Measurements from ENCODE around the gene AASS. TPM values are rescaled to one million over a fixed set of nuclear protein-coding genes. Genes with fewer than 3 reads are reported as not detected.

The AASS gene
- polyA plus RNA-seq, 10 donors = 12.2 to 34.6 (median 21.0) TPM

DNA sequence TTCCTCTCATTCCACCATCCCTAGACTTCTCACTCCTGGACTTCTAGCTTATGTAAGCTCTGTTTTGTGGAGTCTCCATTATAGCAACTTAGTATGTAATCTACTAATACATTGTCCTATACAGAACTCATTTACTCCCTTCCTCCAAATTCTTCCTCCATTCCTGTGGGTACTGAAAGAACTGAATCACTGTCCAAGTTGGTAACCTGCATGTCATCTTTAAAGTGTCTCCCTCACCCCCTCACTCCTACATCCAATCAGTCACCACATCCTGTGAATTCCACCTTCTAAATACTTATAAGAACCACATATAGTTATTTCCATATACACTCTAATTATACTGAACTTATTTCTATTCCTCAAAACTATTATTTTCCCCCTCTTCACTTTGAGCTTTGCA, 20.3 kb downstream of the AASS start:
- no peak for DNase-seq

DNA sequence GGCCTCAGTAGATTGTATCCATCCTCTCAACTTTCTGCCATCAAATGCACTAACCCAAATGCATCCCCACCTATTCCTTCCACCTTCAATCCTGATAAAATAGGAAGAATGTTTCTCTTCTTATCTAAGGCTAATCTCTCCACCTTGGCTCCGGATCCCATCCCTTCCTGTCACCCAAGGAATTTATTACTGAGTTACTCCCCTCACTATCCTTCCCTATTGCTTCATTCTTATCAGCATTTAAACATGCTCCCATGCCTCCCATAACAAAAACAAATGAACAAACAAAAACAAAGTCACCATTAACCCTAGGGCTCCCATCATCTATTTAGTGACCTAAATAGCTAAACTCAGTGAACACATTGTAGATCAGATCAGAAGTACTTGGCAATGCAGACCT, 25.3 kb downstream of the AASS start:
- no peak for DNase-seq

DNA sequence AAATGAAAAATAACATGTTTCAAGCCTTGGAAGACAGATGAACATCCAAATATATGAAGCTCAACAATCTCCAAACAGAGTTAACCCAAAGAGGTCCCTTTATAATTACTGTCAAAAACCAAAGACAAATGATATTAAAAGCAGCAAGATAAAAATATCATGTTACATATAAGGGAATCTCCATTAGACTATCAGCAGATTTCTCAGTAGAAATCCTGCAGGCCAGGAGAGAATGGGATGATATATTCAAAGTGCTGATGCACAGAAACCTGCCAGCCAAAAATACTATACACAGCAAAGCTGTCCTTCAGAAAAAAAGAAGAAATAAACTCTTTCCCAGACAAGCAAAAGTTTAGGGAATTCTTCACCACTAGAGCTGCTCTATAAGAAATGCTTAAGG, 41.0 kb downstream of the AASS start:
- DNase-seq = no peak

DNA sequence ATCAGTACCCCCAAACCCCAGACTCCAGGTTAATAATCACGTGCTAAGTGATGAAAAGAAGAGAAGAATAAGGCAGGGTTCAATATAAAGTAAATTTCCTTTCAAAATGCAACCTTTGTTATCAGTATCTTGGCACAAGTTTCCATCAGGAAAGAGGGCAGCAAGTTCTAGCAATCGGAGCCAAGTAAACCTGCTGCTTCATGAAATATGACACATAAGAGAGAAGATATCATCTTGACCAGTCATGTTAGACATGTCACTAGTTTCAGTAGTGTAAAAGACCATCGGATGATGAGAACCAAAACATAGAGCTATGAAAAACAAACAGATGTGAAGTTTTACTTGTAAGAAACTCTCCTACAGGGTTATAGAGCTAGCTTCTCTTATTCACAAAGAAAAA, 44.0 kb downstream of the AASS start:
- DNase-seq = no peak

DNA sequence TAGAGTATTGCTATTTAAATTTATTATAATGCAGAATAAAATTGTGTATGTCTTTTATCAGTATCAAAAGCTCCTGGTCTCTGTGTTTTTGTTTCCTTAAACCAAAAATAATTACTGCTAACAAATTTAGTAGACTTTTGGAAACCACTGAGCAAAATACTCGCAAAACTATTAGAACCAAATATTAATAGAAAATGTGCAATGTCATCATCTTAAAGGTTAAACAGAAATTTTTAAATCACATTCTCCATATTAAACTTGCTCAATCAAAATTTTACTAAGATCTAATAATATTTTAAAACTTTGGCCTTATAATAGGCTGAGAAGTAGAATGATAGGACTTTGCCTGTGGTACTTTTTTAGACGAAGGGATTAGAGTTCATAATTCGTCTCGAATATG, 48.4 kb downstream of the AASS start:
- DNase-seq = no peak

DNA sequence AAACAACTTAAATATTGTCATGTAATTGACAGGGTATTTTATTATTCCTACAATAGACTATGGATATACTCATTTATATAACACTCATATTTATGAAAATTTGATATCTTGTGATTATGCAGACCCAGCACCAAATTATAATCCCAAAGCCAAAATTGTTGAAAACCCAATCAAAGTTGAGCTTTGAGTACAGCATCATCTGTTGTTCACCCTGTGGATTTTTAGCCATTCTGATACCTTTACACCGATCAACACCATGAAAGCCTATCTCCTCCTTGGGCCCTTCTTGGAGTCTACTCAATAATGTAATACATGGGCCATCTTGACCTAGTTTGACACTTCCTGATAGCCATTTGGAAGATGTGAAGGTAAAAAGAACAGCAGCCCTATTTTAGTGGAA, 49.5 kb downstream of the AASS start:
- no peak for DNase-seq

DNA sequence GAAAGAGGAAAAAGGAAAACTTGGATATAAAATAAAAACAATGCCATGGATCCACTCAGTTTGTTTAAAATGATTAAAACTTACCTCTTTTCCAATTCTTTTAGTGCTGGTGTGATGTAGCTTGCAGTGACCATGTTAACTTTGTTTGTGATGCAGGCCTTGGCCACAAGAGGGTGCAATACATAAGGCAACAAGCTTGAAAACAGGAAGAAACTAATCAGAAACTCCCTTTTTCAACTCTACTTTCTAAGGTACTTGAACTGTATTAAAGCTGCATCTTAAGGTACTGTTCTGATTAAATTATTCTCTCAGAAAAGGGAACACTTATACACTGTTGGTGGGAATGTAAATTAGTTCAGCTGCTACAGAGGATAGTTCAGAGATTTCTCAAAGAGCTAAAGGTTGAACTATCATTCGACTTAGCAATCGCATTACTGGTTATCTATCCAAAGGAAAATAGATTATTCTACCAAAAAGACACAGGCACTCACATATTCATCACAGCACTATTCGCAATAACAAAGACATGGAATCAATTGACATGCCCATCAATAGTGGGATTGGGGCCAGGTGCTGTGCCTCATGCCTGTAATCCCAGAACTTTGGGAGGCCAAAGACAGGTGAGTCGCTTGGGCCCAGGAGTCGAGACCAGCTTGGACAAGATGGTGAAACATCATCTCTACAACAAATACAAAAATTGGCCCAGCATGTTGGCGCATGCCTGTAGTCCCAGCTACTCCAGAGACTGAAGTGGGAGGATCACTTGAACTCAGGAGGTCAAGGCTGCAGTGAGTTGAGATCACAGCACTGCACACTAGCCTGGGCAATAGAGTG, 50.9 kb downstream of the AASS start:
- peak; percentile 42 to 73 (median 58) for DNase-seq

DNA sequence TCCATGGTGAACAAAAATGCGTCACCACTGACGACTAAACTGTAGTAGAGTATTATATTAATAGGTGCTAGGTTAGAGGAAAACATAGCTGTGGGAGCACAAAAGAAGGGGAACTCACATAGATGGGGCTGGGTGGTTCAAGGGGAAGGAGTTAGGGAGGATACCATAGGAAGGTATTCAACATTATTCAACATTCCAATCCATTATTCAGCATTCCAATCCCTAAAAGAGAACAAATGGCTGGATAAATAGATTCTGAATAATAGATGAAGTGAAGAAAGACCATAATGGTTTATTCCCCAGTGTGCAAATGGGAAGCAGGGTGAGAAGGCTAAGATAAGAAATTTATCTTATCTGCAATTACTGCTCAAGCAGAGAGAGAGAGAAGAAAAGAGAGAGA, 61.4 kb downstream of the AASS start:
- DNase-seq = no peak

DNA sequence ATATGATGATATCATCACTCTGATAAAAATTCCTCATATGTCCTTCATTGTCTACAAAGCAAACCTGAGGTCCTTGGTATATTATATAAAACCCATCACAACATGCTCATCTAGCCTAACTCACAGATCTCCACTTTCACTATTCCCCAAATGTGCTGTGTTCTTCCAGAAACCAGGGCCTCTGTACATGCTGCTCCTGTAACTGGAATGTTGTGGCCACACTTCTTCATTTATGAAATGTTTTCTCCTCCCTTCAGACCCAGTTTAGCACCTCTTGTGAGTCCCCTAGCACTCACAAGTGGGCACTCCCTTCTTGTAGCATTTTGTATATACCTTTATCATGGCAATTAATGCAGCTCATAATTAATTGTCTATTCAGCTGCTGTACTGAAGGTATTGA, 61.9 kb downstream of the AASS start:
- DNase-seq = no peak

DNA sequence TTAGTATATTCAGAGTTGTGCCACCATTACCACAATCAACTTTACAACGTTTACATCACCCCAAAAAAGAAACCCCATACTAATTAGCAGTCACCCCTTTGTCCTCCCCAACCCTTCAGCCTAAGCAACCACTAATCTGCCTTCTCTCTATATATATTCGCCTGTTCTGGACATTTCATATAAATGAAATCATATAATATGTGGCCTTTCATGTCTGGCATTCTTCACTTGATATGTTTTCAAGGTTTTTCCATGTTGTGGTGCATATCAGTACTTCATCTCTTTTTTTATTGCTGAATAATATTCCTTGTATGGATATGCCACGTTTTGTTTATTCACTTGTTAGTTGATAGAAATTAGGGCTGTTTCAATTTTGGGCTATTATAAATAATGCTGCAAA, 70.4 kb downstream of the AASS start:
- no peak for DNase-seq

DNA sequence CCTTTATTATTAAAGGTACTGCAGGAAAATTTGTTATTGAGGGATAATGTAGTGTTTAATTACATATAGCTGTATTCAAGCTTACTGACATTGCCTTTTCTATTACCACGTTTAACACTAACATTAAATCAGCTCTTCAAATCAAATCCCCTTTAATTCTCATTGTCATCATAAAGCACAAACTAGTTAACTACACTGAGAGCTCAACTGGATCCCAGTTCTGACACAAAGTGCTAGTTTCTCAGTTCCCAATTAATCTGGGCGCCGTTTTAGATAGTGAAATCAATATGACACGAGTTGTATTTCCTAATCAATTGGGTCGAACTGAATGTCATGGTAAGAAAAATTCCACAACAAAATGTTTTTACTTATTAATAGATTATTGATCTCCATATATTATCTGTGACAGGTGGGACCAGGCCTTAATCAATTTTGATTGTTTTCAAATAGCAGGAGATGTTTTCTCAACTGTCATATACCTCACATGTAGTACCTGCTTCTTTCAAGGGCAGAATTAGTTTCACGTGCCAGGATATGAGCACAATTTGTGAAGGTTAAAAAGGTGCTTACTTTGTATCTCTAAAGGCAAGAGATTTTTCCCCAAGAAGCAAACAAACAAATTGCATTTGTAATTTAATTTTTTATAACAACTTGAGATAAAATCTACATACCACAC, 71.0 kb downstream of the AASS start:
- DNase-seq = no peak

DNA sequence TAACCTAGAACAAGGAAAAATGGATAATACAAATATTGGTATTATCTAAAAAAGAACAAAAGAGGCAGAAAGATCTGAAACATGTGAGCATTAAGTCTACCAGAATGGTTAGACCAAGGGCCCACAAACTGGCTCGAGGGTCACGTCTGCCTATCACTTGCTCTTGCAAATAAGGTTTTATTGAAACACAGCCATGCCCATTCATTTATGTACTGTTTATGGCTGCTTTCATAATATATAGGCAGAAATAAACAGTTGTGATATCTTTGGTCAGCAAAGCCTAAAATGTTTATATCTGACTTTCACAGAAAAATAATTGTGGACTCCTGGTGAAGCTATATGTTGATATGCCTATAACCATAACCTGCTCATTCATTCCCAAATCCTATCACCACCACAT, 71.8 kb downstream of the AASS start:
- DNase-seq = no peak

DNA sequence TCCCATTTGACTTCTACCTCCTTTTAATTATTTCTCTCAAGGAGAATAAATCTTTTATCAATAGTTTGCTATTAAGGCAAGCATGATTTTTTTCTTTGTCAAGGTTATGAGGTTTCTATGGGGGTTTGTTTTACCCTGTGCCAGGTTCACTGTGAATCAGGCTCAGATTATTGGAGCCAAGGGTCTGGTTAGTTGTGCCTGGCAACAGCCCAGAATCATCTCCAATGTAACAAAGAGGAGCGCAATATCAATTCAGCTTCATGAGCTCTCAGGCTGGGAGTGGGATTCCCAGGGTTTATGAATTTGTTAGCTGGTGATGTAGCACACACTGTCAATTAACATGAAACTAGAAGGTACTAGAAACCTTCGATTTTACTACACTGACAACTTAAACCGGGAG, 73.2 kb downstream of the AASS start:
- no peak for DNase-seq

DNA sequence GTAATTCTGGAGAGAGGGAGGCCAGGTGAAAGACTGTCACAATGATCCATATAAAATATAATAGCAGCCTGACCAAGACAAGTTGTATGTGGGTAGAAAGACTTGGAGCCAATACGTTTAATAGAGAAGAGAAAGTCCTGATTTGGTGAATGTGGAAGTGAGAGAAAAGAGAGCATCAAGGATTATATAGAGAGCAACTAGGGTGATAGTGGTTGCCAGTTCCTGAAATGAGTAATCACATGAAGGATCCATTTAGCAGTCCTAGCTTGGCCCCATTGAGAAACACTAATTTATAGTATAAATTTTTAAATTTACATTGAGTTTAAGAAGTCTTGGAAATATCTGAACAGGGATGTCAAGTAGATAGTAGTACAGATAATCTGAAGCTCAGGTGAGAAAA, 74.0 kb downstream of the AASS start:
- no peak for DNase-seq

DNA sequence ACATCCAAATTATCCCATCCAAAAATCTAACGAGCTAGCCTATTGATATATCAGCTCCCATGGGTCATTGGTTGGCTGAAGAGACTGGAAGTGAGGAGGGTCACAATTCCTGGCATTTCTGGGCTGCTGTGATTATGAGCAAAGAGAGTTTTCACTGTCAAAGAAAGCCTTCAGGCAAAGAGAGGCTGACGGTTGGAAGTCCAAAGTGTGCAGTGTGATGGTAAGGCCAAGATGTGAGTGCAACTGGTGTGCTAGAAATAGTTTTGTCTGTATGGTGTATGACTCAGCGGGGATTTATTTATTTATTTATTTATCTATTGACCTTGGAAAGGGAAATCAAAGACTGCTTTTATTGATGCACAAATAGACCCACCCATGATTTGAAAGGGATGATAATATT, 75.0 kb downstream of the AASS start:
- no peak for DNase-seq

DNA sequence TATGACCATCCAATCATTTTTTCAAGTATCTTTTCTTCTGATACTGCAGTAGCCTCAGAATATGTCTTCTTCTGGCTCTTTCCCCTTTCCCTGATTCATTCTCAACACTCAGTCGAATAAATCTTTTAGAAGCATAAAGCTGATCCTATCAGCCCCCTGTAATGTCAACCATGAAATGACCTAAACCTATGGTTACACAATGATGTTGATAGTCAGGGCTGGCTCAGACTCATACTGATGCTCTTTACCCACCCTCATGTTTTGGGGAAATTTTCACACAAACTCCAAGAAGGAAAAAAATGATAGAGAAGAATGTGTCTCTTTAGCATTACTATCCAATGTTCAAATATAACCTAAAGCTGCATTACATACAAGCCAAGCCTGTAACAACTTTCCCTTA, 76.0 kb downstream of the AASS start:
- no peak for DNase-seq

DNA sequence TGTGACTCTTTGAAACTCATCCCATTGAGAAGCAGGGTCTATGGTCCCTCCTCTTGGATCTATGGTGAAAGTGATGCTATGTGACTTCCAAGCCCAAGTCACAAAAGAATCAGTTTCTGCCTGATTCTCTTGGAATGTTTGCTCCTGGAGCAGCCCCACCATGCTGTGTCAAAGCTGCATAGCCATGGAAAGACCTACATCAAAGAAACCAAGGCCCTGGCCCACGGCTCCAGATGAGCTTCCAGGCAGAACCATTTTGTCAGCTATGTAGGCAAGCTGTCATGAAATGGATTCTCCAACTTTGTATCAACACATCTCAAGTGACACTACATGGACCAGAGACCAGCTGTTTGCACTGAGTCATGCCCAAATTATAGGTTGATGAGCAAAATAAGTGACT, 77.0 kb downstream of the AASS start:
- no peak for DNase-seq

DNA sequence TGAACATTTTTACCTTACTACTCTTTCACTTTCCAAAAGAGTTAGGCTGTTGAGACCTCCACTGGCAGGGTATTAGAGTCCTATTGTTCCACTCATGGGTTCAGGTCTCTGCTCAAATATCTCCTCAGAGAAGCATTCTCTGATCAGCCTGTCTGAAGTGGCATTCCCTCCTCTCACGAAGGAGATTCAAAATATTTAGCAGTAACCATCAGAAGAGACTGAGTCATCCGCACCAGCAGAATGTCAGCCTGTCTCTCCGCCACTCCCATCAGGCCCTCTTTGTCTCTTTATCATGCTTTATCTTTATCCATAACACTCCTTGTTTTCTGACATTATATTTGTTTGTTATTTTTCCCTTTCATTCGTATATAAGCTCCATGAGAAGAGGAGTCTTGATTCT, 79.1 kb downstream of the AASS start:
- no peak for DNase-seq

DNA sequence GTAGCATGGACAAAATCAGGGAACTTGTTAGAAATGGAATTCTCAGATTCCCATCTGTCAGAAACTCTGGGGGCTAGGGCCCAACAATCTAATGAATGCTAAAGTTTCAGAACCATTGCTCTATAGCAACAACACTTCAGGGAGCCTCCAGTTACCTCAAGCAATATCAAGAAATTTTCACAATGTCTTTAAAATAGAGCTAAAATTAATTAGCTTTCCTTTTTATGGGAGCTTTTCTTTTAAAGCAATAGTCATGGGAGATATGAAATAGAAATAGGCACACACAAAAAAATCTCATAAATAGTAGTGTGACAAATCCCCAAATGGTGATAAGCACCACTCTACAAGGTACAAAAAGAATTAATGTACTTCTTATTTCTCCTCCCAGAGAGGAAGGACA, 80.9 kb downstream of the AASS start:
- no peak for DNase-seq

DNA sequence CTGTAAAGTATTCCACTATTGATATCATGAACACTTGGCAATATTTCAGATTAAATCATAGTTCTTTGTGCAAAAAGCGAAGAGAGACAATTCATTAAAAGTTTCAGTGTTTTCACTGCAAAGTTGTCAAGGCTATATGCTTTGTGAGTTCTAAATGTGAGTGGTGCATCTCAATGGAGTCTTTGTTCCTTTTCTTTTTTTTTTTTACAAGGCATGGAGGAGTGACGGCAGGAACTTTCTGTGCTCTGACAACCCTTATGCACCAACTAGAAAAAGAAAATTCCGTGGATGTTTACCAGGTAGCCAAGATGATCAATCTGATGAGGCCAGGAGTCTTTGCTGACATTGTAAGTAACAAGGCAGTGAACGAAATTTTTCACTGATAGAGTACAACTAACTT, 84.5 kb downstream of the AASS start:
- no peak for DNase-seq

DNA sequence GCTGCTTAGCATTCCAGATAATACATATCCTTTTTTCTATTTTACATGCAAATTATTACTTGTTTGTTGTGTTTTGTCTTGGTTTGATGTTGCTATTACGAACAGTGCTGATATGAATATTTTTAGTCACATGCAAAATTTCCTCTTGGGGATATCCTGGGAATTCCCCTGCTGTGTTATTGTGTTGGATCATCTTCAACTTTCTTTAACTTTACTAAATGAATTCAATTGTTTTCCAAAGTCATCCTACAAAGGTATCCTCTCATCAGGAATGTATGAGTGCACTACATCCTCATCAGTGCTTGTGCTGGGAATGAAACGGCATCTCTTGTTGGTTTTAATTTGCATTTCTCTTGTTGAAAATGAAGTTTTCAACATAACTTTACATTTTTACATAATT, 87.1 kb downstream of the AASS start:
- no peak for DNase-seq

DNA sequence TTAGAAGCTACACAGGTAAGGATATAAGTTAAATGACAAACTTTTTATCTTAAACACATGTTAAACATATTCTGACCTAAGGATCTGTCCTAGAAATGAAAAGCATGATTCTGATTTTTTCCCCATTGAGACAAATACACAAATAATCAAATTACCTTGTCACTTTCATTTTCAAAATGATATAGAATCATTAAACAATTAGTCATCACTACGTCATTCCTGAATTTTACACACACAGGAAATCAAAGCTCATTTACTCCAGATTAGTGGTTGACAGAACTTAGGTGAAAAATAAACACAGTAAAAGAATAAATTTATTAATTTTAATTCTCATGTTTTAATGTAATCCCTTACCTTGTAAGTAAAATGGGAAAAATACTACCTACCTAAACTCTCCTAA, 89.0 kb downstream of the AASS start:
- no peak for DNase-seq

DNA sequence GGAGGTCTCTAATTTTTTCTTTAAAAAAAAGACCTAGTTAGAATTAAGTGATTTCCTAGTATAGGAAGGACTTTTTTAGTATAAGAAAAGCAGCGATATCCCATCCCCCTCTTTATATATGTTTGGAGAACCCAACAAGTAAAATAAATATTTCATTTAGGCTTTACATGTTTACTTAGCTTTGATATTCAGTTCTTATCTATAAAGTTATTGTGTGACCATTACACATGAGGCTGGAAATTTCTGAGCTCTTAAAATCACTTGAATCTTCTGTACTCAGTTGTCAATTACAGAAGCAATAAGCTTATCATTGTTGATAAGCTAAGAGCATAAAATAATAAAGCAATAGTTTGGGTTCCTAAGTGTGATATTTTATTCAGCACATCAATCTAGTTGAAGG, 89.7 kb downstream of the AASS start:
- no peak for DNase-seq

DNA sequence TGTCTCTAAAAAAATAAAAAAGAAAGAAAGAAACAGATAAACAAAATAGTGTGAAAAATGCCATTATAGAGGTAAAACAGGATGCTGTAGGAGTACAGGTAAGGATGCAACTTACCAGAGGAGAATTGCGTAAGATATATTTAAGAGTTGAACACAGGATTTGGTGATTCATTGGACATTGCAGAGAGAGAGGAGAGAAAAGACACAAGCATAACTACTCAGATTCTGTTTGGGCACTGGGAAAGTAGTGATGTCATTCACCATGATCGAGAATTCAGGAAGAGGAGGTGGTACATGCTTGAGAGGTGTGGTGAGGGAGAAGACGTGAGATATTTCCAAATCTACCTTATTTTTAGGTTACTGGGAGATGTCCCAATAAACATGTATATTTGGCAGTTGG, 97.6 kb downstream of the AASS start:
- DNase-seq = no peak
